HCT116 (cell line): ENCODE data around the gene PRXL2A.

Experiments used
- CEBPB ChIP-seq: IDR thresholded peaks from 2 replicates; pipeline ENCODE4 v1.6.1; 2012; ENCODE audit warnings: low read depth
- EZH2 ChIP-seq: fragments of 200-600 bp; sonication (generic); IDR thresholded peaks from 2 replicates; pipeline ENCODE4 v1.6.1; 2017; ENCODE audit warnings: antibody characterized with exemption, mixed run types
- EZH2phosphoT487 ChIP-seq: fragments of 200-600 bp; IDR thresholded peaks from 2 replicates; pipeline ENCODE4 v1.6.1; 2018; ENCODE audit warnings: antibody characterized with exemption, borderline replicate concordance
- MAX ChIP-seq: IDR thresholded peaks from 2 replicates; pipeline ENCODE4 v1.6.1; 2012
- POLR2A ChIP-seq: IDR thresholded peaks from 2 replicates; pipeline ENCODE4 v1.7.0; 2011; ENCODE audit warnings: borderline replicate concordance; ENCODE audit not compliant: insufficient read depth, insufficient read length; ENCODE audit errors: extremely low read depth
- POLR2AphosphoS5 ChIP-seq: IDR thresholded peaks from 2 replicates; pipeline ENCODE4 v1.6.1; 2011; ENCODE audit warnings: mild to moderate bottlenecking, low read depth, low read length, moderate library complexity
- REST ChIP-seq: IDR thresholded peaks from 2 replicates; pipeline ENCODE4 v1.6.1; 2012; ENCODE audit warnings: low read depth
- SRF ChIP-seq: IDR thresholded peaks from 2 replicates; pipeline ENCODE4 v1.6.1; 2012; ENCODE audit warnings: low read depth
- TCF7L2 ChIP-seq: IDR thresholded peaks from 2 replicates; pipeline ENCODE4 v1.7.0; 2011; ENCODE audit warnings: borderline replicate concordance, inconsistent platforms; ENCODE audit not compliant: insufficient read depth, insufficient read length; ENCODE audit errors: extremely low read depth
- YY1 ChIP-seq: IDR thresholded peaks from 2 replicates; pipeline ENCODE4 v1.6.1; 2011; ENCODE audit warnings: low read length, low read depth, moderate library complexity, mild to moderate bottlenecking; ENCODE audit not compliant: insufficient replicate concordance; ENCODE audit errors: extremely low read depth
- ZFX ChIP-seq: fragments of 450-650 bp; IDR thresholded peaks from 2 replicates; pipeline ENCODE4 v1.6.1; 2017
- TF ChIP-seq, protein P1 (sequence below), 3 experiments: fragments of 200-600 bp in 1 of 3; sonication (generic) in 1 of 3; IDR thresholded peaks in 2 of 3; conservative IDR thresholded peaks in 1 of 3; 2 replicates each; pipeline ENCODE4 v1.5.1; 2012 to 2017; ENCODE audit warnings: low read depth in 2 of 3, low read length in 2 of 3, antibody characterized with exemption in 1 of 3, borderline replicate concordance in 1 of 3, control low read depth in 1 of 3, mild to moderate bottlenecking in 1 of 3, mixed read lengths in 1 of 3, mixed run types in 1 of 3, moderate library complexity in 1 of 3; ENCODE audit not compliant: insufficient read depth in 1 of 3
- TF ChIP-seq, protein P2 (sequence below): IDR thresholded peaks from 2 replicates; pipeline ENCODE4 v1.6.1; 2011; ENCODE audit warnings: mild to moderate bottlenecking, low read length, moderate library complexity; ENCODE audit not compliant: insufficient replicate concordance; ENCODE audit errors: extremely low read depth

DNA sequence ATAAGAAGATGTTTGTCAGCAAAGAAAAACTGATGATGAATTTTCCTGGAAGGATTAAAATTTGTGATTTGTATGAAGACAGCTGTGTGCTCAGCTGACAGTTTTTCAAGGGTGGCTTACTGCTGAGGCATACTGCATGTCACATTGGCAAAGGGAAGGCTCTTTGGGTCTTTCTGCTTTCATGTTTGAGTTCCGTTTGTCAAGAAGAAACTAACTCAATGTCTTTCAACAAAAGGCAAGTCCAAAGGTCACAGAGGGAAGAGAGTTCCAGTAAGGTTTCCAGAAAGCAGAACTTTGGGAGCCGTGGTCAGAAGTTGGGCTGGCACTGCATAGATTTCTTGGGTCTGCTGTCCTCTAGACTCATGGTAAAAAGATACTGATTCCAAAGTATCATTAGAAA is 34.8 kb upstream of the PRXL2A start:
- no peak for TF ChIP-seq MAX
- no peak for TF ChIP-seq POLR2A
- no peak for TF ChIP-seq YY1
- TF ChIP-seq TCF7L2, result no peak
- no peak for TF ChIP-seq CEBPB
- TF ChIP-seq, protein P1, sequence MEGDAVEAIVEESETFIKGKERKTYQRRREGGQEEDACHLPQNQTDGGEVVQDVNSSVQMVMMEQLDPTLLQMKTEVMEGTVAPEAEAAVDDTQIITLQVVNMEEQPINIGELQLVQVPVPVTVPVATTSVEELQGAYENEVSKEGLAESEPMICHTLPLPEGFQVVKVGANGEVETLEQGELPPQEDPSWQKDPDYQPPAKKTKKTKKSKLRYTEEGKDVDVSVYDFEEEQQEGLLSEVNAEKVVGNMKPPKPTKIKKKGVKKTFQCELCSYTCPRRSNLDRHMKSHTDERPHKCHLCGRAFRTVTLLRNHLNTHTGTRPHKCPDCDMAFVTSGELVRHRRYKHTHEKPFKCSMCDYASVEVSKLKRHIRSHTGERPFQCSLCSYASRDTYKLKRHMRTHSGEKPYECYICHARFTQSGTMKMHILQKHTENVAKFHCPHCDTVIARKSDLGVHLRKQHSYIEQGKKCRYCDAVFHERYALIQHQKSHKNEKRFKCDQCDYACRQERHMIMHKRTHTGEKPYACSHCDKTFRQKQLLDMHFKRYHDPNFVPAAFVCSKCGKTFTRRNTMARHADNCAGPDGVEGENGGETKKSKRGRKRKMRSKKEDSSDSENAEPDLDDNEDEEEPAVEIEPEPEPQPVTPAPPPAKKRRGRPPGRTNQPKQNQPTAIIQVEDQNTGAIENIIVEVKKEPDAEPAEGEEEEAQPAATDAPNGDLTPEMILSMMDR (IDR thresholded peaks at IDR 0.05 in 2 of 3, conservative IDR thresholded peaks at IDR 0.05 in 1 of 3; ENCODE audit: borderline replicate concordance in 1 of 3, insufficient read depth in 1 of 3, low read depth in 2 of 3, low read length in 2 of 3), result no peak
- TF ChIP-seq EZH2phosphoT487, result no peak
- no peak for TF ChIP-seq EZH2
- TF ChIP-seq REST, result no peak
- TF ChIP-seq POLR2AphosphoS5, result no peak
- no peak for TF ChIP-seq ZFX
- TF ChIP-seq, protein P2, sequence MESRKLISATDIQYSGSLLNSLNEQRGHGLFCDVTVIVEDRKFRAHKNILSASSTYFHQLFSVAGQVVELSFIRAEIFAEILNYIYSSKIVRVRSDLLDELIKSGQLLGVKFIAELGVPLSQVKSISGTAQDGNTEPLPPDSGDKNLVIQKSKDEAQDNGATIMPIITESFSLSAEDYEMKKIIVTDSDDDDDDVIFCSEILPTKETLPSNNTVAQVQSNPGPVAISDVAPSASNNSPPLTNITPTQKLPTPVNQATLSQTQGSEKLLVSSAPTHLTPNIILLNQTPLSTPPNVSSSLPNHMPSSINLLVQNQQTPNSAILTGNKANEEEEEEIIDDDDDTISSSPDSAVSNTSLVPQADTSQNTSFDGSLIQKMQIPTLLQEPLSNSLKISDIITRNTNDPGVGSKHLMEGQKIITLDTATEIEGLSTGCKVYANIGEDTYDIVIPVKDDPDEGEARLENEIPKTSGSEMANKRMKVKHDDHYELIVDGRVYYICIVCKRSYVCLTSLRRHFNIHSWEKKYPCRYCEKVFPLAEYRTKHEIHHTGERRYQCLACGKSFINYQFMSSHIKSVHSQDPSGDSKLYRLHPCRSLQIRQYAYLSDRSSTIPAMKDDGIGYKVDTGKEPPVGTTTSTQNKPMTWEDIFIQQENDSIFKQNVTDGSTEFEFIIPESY, result no peak
- no peak for TF ChIP-seq SRF
